Effector CD8-positive, alpha-beta T cell (primary cell): Measurements from ENCODE around the gene VIPR2.
"Not testable (repeated sequence)": the region's sequence is repeated elsewhere in the genome, so short reads cannot be mapped to it uniquely, and the experiment has no call there.

Experiments used
- DNase-seq: peaks from one replicate; lab custom pipeline; 2025; lab: John Stamatoyannopoulos, UW

Gene VIPR2

GRCh38 chr7:159010411-159010810 lies 134.3 kb downstream of the VIPR2 start:
- DNase-seq = no peak

- no peak for DNase-seq
Measured at GRCh38 chr7:159009951-159010350, 134.7 kb downstream of the VIPR2 start.

- no peak for DNase-seq
Measured at GRCh38 chr7:159008417-159008816, 136.2 kb downstream of the VIPR2 start.

GRCh38 chr7:159007996-159008389 lies 136.7 kb downstream of the VIPR2 start:
- DNase-seq = no peak

GRCh38 chr7:159007364-159007995 lies 137.2 kb downstream of the VIPR2 start:
- DNase-seq = no peak

GRCh38 chr7:159006610-159007130 lies 138.0 kb downstream of the VIPR2 start:
- DNase-seq = no peak

- DNase-seq = not testable (repeated sequence)
Measured at GRCh38 chr7:159006022-159006609, 138.6 kb downstream of the VIPR2 start.

- DNase-seq = no peak
Measured at GRCh38 chr7:159005618-159006017, 139.0 kb downstream of the VIPR2 start.

GRCh38 chr7:159004411-159004810 lies 140.3 kb downstream of the VIPR2 start:
- no peak for DNase-seq

GRCh38 chr7:159001811-159002210 lies 142.9 kb downstream of the VIPR2 start:
- no peak for DNase-seq

- no peak for DNase-seq
Measured at GRCh38 chr7:159000859-159001435, 143.7 kb downstream of the VIPR2 start.

GRCh38 chr7:159000070-159000469 lies 144.6 kb downstream of the VIPR2 start:
- DNase-seq = no peak

GRCh38 chr7:158999496-158999895 lies 145.2 kb downstream of the VIPR2 start:
- DNase-seq = no peak

- DNase-seq = not testable (repeated sequence)
Measured at GRCh38 chr7:158998261-158998660, 146.4 kb downstream of the VIPR2 start.

- no peak for DNase-seq
Measured at GRCh38 chr7:158997471-158997870, 147.2 kb downstream of the VIPR2 start.

- no peak for DNase-seq
Measured at GRCh38 chr7:158997110-158997453, 147.6 kb downstream of the VIPR2 start.

- no peak for DNase-seq
Measured at GRCh38 chr7:158996214-158997109, 148.2 kb downstream of the VIPR2 start.

- no peak for DNase-seq
Measured at GRCh38 chr7:158995514-158995913, 149.2 kb downstream of the VIPR2 start.

- DNase-seq = no peak
Measured at GRCh38 chr7:158994687-158995086, 150.0 kb downstream of the VIPR2 start.

GRCh38 chr7:158993591-158993990 lies 151.1 kb downstream of the VIPR2 start:
- no peak for DNase-seq

GRCh38 chr7:158992759-158993158 lies 151.9 kb downstream of the VIPR2 start:
- no peak for DNase-seq
